ENCODE results near the gene TENT4A. TPM values are rescaled to one million over a fixed set of nuclear protein-coding genes. Genes with fewer than 3 reads are reported as not detected.

Gene TENT4A
- total RNA-seq, 1 experiment from 2014 or later, result 32.3 TPM

DNA sequence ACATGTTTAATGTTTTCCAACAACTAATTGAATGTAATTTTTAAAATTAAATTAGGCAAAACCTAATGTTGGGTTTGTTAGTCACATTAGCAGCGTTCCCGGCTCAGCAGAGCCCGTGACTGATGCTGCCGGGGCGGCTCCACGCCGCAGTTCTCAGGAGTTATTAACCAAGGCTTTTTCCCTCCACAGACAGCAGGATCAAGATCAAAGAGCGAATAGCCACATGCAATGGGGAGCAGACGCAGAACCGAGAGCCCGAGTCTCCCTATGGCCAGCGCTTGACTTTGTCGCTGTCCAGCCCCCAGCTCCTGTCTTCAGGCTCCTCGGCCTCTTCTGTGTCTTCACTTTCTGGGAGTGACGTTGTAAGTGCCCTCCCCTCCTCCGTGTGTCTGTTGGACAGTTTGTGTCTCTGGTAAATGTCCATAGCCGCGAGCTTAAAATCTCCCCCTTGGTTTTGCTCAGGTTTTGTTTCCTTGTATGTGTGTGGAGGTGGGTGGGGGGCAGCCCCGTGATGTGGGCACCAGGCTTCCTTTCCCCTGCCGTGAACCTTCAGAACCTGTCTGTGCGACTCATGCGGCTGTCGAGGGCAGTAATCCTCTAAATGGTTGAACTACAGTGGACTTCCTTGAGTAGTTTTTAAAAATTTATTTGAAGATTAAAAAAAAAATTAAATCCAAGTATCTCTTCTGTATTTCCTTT lies 37.1 kb downstream of the TENT4A start:
- H3K36me3 ChIP-seq (ENCODE audit: control insufficient read depth, insufficient read depth, low read length), result peaks cover 5% of the 10 kb centered on the region
- TF ChIP-seq, protein P1, sequence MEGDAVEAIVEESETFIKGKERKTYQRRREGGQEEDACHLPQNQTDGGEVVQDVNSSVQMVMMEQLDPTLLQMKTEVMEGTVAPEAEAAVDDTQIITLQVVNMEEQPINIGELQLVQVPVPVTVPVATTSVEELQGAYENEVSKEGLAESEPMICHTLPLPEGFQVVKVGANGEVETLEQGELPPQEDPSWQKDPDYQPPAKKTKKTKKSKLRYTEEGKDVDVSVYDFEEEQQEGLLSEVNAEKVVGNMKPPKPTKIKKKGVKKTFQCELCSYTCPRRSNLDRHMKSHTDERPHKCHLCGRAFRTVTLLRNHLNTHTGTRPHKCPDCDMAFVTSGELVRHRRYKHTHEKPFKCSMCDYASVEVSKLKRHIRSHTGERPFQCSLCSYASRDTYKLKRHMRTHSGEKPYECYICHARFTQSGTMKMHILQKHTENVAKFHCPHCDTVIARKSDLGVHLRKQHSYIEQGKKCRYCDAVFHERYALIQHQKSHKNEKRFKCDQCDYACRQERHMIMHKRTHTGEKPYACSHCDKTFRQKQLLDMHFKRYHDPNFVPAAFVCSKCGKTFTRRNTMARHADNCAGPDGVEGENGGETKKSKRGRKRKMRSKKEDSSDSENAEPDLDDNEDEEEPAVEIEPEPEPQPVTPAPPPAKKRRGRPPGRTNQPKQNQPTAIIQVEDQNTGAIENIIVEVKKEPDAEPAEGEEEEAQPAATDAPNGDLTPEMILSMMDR (IDR thresholded peaks at IDR 0.05; ENCODE audit: insufficient read depth in 1 of 2, low read depth in 1 of 2, low read length in 1 of 2, severe bottlenecking in 1 of 2, unreplicated experiment in 1 of 2), result no peak
- ChIA-PET POLR2A (no interaction called here), CTCF (no interaction called here)
- H3K4me1 ChIP-seq, result no peaks in the 10 kb centered on the region
- intact Hi-C loops (cut with micrococcal nuclease; ENCODE audit: unreplicated experiment), result no loop called here
- no peaks in the 10 kb centered on the region for H3K4me1 Mint-ChIP-seq (ENCODE audit: low read depth, unreplicated experiment)
- H3K4me3 ChIP-seq (ENCODE audit: low read depth, low read length), result no peak overlapping the region
- no peak for DNase-seq
- no peaks in the 10 kb centered on the region for H3K9me3 Mint-ChIP-seq (ENCODE audit: unreplicated experiment)
- H3K9me3 ChIP-seq, result no peaks in the 10 kb centered on the region
- peaks cover 93% of the 10 kb centered on the region for H3K36me3 Mint-ChIP-seq (ENCODE audit: insufficient read depth, unreplicated experiment)
- no peak overlapping the region for H3K4me3 Mint-ChIP-seq (ENCODE audit: unreplicated experiment)
- no peak overlapping the region for H3K27ac Mint-ChIP-seq (ENCODE audit: unreplicated experiment)
- H3K27me3 ChIP-seq (replicated peaks; ENCODE audit: control insufficient read depth, insufficient read depth, low read length), result no peaks in the 10 kb centered on the region
- BruUV-seq (replicated peaks), result no TSS peak
- no peaks in the 10 kb centered on the region for H3K27me3 Mint-ChIP-seq (ENCODE audit: insufficient read depth, unreplicated experiment)

DNA sequence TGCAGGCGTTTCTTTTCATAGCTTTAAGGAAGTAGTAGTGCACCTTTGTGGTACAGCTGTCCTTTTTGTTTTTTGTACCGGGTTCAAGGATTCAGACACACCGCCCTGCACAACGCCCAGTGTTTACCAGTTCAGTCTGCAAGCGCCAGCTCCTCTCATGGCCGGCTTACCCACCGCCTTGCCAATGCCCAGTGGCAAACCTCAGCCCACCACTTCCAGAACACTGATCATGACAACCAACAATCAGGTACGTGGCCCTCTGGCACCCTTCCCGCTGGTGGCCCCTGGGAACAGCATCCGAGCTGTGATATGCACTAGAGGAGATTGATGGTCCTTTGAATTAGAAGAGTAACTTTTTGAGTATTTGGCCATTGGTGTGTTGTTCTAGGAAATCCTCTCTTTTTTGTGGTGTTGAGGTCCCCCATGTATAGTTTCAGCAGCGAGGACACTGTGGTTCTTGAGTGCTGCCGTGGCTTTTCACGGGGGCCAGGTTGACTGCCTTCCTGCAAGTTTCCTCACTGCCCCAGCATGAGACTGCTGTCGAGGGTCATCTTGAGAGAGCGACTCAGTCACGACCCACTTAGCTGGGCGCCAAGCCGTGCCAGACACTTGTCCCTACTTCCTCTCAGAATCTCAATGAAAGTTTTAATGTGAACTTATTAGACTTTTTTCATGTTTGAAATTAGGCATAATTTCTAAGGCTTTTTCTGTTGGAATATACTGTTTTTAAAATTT lies 37.9 kb downstream of the TENT4A start:
- no peak overlapping the region for H3K27ac Mint-ChIP-seq (ENCODE audit: unreplicated experiment)
- no peaks in the 10 kb centered on the region for H3K27me3 ChIP-seq (replicated peaks; ENCODE audit: control insufficient read depth, insufficient read depth, low read length)
- H3K4me1 Mint-ChIP-seq (ENCODE audit: low read depth, unreplicated experiment), result no peaks in the 10 kb centered on the region
- POLR2A ChIA-PET, result no interaction called here
- no peaks in the 10 kb centered on the region for H3K9me3 Mint-ChIP-seq (ENCODE audit: unreplicated experiment)
- intact Hi-C loops (cut with micrococcal nuclease; ENCODE audit: unreplicated experiment), result no loop called here
- BruUV-seq (replicated peaks), result no TSS peak
- H3K36me3 Mint-ChIP-seq (ENCODE audit: insufficient read depth, unreplicated experiment), result peaks cover 94% of the 10 kb centered on the region
- H3K27me3 Mint-ChIP-seq (ENCODE audit: insufficient read depth, unreplicated experiment), result no peaks in the 10 kb centered on the region
- CTCF ChIA-PET, result no interaction called here
- no peaks in the 10 kb centered on the region for H3K4me1 ChIP-seq
- TF ChIP-seq, protein P1 (IDR thresholded peaks at IDR 0.05; ENCODE audit: insufficient read depth in 1 of 2, low read depth in 1 of 2, low read length in 1 of 2, severe bottlenecking in 1 of 2, unreplicated experiment in 1 of 2), result no peak
- no peak overlapping the region for H3K4me3 Mint-ChIP-seq (ENCODE audit: unreplicated experiment)
- no peak overlapping the region for H3K4me3 ChIP-seq (ENCODE audit: low read depth, low read length)
- DNase-seq, result no peak
- H3K9me3 ChIP-seq, result no peaks in the 10 kb centered on the region
- peaks cover 6% of the 10 kb centered on the region for H3K36me3 ChIP-seq (ENCODE audit: control insufficient read depth, insufficient read depth, low read length)

DNA sequence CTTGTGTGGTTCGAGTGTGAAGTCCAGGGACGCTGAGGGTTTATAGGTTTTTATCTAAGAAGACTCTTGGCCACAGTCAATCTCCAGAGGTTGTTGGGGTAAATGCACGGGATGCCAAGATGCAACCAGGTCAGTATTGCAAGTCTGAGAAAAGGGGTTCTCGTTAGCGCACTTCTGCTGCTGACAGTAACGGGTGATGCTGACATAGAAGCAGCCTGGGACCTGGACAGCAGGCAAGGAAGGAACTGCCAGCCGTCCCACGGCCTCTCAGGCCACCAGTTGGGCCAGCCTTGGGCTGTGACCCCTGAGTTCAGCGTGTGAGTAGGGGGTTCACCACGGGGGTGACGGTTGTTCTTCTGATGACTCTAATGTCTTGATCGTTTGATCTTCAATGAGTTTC lies 39.0 kb downstream of the TENT4A start:
- Histone ChIP-seq H3K27me3 (replicated peaks; ENCODE audit: control insufficient read depth, insufficient read depth, low read length) (no peaks in the 10 kb centered on the region), H3K4me3 (ENCODE audit: low read depth, low read length) (no peak overlapping the region), H3K36me3 (ENCODE audit: control insufficient read depth, insufficient read depth, low read length) (peaks cover 6% of the 10 kb centered on the region), H3K4me1 (peaks cover 4% of the 10 kb centered on the region; the same call in 1 of the 2 replicates), H3K9me3 (no peaks in the 10 kb centered on the region)
- POLR2A ChIA-PET, result no interaction called here
- Mint-ChIP-seq H3K36me3 (ENCODE audit: insufficient read depth, unreplicated experiment) (peaks cover 91% of the 10 kb centered on the region), H3K4me3 (ENCODE audit: unreplicated experiment) (no peak overlapping the region), H3K27me3 (ENCODE audit: insufficient read depth, unreplicated experiment) (no peaks in the 10 kb centered on the region), H3K4me1 (ENCODE audit: low read depth, unreplicated experiment) (no peaks in the 10 kb centered on the region), H3K27ac (ENCODE audit: unreplicated experiment) (no peak overlapping the region), H3K9me3 (ENCODE audit: unreplicated experiment) (no peaks in the 10 kb centered on the region)
- TF ChIP-seq, protein P1 (IDR thresholded peaks at IDR 0.05; ENCODE audit: insufficient read depth in 1 of 2, low read depth in 1 of 2, low read length in 1 of 2, severe bottlenecking in 1 of 2, unreplicated experiment in 1 of 2), result no peak
- DNase-seq, result no peak
- intact Hi-C loops (cut with micrococcal nuclease; ENCODE audit: unreplicated experiment), result no loop called here
- CTCF ChIA-PET, result no interaction called here
- BruUV-seq (replicated peaks), result no TSS peak

Measured in Caco-2 (cell line).